Right renal cortex interstitium (tissue), 3 donors: ENCODE results near the gene HOXA3. TPM values are rescaled to one million over a fixed set of nuclear protein-coding genes. Genes with fewer than 3 reads are reported as not detected.

ENCODE experiments used
- DNase-seq, 3 donors: peaks; one replicate each; pipeline ENCODE4 v3.0.0-alpha.2; 2013; ENCODE audit warnings: low read depth in 3 of 3, low spot score in 2 of 3
- polyA plus RNA-seq, 3 donors: library from polyadenylated mRNA; unstranded; fragments of 120-200 nt; gene quantifications; one replicate each; pipeline ENCODE4 v1.2.1, GENCODE V29; 2013; ENCODE audit not compliant: insufficient read length in 3 of 3

HOXA3 gene
- polyA plus RNA-seq, 3 donors: 23.7 to 32.8 (median 29.3) TPM

DNA sequence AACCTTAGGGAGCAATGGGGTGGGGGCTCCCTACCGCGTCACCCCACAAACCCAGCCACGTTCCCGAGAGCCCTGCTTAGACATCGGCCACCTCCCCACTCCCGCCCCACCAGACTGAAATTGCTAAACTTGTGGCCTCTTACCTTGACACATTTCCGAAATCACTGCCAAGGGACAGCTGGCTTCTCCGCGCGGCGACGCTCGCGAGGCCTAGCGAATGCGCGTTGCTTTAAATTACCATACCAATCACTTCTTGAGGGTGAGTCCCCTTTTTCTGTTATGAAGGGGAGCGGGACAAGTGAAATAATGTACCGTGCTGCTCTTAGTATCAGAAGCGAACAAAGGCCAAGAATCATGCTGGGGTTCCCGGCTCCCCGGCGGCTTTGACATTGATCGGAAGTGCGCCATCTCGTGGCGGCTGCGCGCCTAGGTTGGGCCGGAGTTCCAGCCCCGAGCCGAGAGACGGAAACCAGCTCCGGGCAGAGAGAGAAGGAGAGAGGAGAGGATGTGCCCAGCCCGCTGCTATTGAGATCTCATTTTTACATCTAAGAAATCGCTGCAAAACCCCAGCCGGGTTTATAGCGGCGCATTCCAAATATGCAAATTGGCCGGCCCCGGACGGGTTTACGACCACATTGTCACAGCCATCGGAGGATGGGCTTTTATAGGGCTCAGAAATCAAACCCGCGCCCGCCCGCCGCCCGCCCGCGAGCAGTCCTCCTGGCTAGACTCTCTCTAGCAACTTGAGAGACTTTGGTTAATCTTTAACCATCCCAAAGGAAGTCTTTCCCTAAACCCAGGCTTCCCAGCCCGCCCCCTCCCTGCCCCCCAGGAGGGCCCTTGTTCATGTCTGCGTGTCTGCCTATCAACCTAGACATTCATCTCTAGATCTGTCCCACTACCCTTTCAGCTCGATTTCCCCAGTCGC, 27.4 kb upstream of the HOXA3 start:
- peak in 1 of 3 donors; percentile 85 for DNase-seq

DNA sequence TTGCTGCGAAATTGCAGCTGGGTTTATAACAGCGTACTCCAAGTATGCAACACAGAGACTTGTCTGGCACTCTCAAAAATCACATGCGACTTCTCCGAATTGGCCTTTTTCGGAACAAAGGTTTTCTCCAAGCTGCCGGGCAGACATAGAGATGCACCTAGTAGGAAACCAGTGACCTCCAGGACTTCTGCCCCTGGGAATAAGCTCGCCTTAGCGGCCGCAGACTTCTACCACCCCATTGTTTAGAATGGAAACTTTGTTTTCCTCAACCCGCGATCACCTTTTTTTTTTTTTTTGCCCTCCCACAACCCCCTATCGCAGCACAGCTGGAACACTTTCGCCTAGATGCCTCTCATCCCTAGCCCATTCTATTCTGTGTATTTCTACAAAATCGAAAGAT, 26.6 kb upstream of the HOXA3 start:
- DNase-seq: no peak

- no peak for DNase-seq
Observed at GRCh38 chr7:27178366-27178765, 26.0 kb upstream of the HOXA3 start.

- no peak for DNase-seq
Observed at GRCh38 chr7:27177795-27178320, 25.5 kb upstream of the HOXA3 start.

GRCh38 chr7:27176962-27177794, 24.8 kb upstream of the HOXA3 start:
- DNase-seq: no peak

- no peak for DNase-seq
Observed at GRCh38 chr7:27176524-27176845, 24.1 kb upstream of the HOXA3 start.

DNA sequence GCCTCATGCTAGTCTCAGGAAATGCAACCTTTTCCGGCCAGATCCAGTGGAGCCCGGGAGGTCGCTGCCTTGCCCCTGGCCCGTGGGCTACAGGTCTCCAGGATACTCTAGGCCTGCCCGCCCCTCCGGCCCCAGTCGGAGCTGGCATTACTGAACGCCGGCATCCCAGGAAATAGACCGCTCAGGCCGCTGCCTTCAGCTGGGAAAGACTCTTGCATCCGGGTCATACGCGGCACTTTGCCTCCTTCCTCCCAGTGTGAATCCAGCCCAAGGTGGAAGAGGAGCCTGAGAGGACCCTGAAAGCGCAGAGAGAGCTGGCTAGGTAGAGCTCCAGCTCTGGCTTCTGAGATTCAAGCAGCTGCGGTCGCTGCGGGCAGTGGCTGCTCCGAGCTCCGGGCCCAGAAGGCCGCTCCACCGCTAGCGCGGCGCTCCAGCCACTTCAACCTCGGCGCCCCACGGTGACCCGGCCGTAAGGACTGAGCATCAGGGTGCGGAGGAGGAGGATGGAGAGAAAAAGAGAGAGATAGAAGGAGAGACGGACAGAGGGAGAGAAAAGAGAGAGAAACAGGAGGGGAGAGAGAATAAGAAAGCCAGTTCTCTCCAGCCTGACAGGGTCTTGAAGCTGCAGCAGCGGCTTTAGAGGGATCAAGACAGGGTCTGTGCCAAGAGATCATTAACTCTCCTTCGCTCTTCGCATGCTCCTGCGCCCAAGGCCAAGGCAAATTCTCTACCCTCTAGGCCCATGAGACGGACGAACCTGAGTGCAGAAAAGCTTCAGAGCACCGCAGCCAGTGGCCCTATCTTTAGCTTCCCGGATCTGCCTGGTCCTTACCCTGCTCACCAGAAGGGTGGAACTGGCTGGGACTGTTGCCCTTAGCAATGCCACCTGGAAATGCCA, 23.5 kb upstream of the HOXA3 start:
- DNase-seq: no peak

DNA sequence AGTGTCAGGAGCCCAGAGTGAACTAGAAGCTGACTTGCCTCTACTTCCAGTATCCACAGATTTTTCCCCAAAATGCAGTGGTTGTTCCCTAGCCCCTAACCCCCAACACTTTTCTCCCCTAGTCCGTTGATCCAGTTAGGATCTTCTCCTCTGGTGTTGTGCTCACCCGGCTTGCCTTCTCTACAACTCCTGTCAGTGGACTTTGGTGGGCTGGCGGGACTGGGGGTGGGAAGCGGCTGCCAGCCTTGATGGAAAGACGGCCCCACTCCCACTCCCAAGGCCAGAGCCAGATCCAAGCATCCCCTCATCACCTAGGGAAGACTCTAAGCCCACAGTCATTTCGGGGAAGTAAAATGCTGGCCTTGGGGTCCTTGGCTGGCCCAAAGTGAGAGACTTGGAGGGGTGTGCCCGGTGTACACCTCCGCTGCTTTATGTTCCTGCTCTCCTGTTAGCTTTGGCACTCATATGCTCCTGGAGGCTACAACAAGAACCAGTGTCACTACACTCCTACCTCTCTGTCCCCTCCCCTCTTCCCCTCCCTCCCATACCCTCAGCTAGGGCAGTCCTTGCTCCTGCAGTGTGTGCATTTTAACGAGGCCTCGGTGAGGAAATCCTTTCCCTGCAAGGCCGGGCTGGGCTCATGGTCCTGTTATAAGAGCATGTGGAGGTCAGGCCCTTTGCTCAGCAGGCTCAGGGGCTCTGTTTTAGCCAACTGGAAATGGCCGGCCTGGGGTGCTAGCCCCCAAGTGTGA, 22.7 kb upstream of the HOXA3 start:
- DNase-seq: no peak

GRCh38 chr7:27173956-27174873, 21.8 kb upstream of the HOXA3 start, which contains the start of gene HOXA10:
TSS of gene HOXA10 (minus strand) at chr7:27174320. CDS start at chr7:27174306, 14 bp downstream.
- no peak for DNase-seq

GRCh38 chr7:27173511-27173955, 21.1 kb upstream of the HOXA3 start:
- DNase-seq: no peak

DNA sequence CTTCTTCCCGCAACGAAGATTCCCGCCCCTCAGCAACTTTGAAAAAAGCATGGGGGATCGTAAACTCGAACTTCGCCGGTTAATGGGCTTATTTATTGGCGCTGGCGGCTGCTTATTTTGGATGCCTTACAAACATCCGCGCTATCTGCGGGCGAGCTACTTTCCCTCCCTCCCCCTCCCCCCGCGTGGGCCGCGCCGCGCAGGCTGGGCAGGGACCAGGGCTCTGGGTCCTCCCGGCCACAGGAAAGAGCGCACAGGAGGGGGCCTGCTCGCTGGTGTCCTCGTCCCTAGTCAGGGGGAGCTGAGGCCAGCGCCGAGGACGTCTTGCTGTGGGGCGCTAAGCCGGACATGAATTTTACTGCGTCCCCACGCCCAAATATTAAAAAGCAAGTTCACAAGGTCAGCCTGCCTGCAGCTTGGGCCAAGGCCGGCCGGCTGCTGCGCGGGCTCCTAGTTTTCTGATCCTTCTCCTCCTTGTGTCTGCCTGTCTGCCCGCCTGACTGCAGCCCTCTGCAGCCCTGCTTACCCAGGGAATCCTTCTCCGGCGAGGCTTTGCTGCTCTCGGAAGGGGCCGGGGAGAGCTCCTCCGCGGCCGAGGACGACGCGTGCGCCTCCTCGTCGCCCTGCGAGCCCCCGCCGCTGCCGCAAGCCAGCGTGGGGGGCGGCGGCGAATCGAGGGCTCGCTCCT, 20.6 kb upstream of the HOXA3 start:
- no peak for DNase-seq

DNA sequence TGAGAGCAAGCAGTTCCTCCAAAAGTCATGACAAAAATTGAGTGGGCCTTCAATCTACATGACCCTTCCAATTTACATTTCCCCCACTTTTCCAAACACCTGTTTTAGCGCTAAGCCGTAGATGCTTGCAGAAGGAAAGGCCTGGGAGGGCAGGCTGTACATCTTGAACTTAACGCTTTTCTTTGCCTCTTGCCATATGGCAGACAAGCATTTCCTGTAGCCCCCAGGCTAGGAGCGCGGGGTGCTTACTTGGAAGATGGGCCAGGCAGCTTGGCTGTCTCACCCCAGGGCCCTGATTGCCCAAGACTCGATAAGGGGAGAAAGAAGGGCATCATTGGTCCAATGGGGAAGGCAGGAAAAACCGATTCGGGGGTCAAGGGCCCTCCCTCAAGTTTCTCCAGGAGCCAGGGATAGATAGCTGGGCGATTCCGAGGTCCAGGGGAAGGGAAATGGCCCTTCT, 20.0 kb upstream of the HOXA3 start:
- no peak for DNase-seq

- no peak for DNase-seq
Observed at GRCh38 chr7:27171637-27172314, 19.4 kb upstream of the HOXA3 start.

DNA sequence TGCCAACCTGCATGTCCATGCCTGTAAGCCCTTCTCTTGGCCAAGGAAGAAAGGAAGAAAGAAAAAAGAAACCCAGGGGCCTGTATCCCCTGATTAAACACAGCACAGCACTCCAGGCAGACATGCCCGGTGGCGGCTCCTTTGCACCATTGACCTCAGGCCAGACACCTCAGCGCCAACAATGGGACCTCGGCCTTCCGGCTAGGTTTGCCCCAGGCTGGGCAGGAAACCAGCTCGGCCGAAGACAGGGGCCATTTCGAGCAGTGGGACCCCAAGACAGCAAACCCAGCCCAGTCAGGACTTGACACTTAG, 18.9 kb upstream of the HOXA3 start:
- DNase-seq: no peak

DNA sequence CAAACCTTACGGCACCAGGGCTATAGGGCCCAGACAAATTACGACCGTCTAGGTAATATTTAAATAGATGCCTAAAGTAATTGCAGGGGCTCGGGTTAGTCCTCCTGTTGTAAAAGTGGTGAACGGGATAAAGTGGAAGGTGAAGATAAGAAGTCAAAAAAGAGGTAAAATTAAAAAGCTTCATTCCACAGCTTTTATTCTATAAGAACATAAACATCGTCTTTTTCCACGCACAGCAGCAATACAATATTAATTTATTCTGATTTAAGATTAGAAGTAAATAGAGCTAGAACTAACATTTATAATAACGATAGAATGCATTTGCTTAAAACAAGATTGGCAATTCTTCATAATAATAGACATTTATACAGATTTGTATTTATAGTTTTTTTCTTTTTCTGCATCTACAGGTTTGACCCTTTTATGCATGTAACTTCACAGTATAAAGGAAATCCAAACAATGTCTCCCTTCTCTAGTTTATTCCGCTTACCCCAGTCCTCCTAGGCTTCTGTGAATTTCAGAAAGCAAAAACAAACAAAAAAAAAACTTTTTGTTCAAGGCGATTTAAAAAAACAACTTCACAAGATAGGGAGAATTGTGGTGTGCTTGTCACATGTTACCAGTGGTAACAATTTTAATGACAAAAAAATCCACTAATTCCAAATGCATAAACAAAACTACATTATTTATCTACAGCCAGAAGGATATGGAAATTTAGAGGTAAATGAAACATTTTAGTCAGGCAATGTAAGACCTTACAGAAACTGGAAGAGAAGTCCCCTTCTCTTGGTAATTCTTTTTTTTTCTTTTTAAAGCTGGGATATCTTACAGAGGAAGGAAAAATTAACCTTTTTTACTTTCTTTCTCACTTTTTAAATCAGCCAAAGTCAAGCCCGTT, 18.3 kb upstream of the HOXA3 start:
- DNase-seq: no peak

DNA sequence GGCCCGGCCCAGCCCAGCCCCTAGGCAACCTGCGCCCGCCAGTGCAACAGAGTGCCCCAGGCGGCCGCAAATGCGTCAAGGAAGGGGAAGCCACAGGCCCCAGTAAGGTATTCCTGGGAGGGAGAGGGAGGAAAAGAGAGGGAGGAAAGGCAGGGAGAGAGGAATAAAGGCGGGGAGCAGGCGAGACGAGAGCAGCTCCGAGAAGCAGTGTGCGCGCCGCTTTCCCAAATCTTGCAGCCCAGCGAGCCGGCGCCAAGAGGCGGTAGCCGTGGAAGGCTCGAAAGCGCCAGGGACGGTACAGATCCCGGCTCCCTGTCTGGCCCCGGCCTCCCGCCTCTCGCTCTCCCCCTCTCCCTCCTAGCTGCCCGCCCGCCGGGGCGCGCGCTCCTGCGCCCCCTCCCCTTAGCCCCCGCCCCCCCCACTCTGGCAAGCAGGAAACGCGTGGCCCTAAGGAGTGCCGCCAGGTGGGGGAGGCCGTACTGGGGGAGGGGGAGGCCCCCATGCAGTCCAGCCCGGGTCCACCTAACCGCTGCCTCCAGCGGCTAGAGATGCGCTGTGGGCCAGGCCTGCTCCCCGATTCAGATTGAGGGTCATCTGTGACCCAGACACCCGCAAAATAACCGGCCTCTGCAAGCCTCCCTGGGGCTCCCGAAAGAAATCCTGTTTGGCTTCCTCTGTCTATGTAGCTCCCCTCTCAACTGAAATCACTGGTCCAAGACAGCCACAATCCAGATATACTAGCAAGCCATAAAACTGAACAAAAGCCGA, 17.5 kb upstream of the HOXA3 start:
- DNase-seq: no peak
